ENCODE data around the gene RIPPLY3.
"Not testable (repeated sequence)": the region's sequence is repeated elsewhere in the genome, so short reads cannot be mapped to it uniquely, and the experiment has no call there.

Gene RIPPLY3

DNA sequence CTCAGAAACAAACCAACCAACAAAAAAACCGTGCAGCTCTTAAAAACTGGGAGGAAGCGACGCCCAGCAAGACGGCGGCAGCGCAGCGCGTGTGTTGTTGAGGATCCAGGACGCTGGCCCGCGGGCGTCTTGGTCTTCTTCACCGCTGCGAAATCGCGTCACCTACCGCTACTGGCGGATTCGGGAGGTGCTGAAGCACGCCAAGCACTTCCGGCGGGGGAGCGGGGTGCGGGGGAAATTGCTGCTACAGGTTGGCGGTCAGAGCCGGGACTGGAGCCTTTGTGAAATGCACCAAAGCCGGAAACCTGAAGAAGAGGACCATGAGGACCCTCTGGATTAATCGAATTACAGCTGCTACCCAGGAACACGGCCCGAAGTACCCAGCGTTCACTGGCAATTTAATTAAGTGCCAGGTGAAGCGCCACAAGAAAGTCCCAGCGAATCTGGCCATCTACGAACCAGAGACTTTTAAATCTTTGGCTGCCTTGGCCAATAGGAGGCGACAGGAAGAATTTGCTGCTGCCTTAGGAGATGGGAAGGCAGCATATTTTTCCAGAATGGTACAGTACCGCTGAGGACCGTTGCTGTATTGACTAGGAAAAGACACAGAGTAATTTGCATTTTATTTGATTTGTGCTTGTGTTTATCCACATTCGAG lies 11.9 kb upstream of the RIPPLY3 start:
- Histone ChIP-seq H3K36me3 (ENCODE audit: insufficient read depth, low read length) (no peaks in the 10 kb centered on the region), H3K79me2 (ENCODE audit: insufficient read depth, low read length) (no peaks in the 10 kb centered on the region), H3K9me2 (replicated peaks; ENCODE audit: low read depth, low read length) (no peaks in the 10 kb centered on the region), H2AFZ (ENCODE audit: low read length) (no peak overlapping the region), H3K4me2 (ENCODE audit: low read depth, low read length, poor library complexity, severe bottlenecking) (no peak overlapping the region), H3F3A (ENCODE audit: low read depth) (no peaks in the 10 kb centered on the region), H3K9me3 (ENCODE audit: insufficient read depth, low read depth, low read length) (no peaks in the 10 kb centered on the region), H4K20me1 (ENCODE audit: insufficient read depth, low read length, poor library complexity, severe bottlenecking) (no peaks in the 10 kb centered on the region), H3K4me1 (ENCODE audit: insufficient read depth, low read length, poor library complexity, severe bottlenecking) (peaks cover 5% of the 10 kb centered on the region), H3K9ac (ENCODE audit: low read depth, low read length, poor library complexity, severe bottlenecking) (no peak overlapping the region), H3K4me3 (ENCODE audit: low read length, poor library complexity, severe bottlenecking) (no peak overlapping the region), H3K27me3 (ENCODE audit: insufficient read depth, low read length, poor library complexity, severe bottlenecking) (no peaks in the 10 kb centered on the region)
- TF ChIP-seq EZH2phosphoT487 (IDR thresholded peaks at IDR 0.05; ENCODE audit: borderline replicate concordance) (no peak), CTCF (conservative IDR thresholded peaks at IDR 0.05; ENCODE audit: low read length) (peak; percentile 28)

DNA sequence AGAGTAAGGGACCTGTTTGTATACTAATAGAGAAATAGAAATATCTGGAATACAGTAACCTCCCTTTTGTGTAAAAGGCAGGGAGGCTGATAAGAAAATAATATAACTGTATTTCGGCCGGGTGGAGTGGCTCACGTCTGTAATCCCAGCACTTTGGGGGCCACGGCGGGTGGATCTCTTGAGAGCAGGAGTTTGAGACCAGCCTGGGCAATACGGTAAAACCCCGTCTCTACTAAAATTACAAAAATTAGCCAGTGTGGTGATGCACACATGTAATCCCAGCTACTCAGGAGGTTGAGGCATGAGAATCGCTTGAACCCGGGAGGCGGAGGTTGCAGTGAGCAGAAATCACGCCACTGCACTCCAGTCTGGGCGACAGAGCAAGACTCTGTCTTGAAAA lies 11.2 kb upstream of the RIPPLY3 start:
- H3K9ac ChIP-seq (ENCODE audit: low read depth, low read length, poor library complexity, severe bottlenecking); H3K9me3 ChIP-seq (ENCODE audit: insufficient read depth, low read depth, low read length); H4K20me1 ChIP-seq (ENCODE audit: insufficient read depth, low read length, poor library complexity, severe bottlenecking); H3K79me2 ChIP-seq (ENCODE audit: insufficient read depth, low read length); H3K4me1 ChIP-seq (ENCODE audit: insufficient read depth, low read length, poor library complexity, severe bottlenecking); H2AFZ ChIP-seq (ENCODE audit: low read length); H3K9me2 ChIP-seq (replicated peaks; ENCODE audit: low read depth, low read length); H3F3A ChIP-seq (ENCODE audit: low read depth); H3K4me3 ChIP-seq (ENCODE audit: low read length, poor library complexity, severe bottlenecking); H3K4me2 ChIP-seq (ENCODE audit: low read depth, low read length, poor library complexity, severe bottlenecking); H3K36me3 ChIP-seq (ENCODE audit: insufficient read depth, low read length); H3K27me3 ChIP-seq (ENCODE audit: insufficient read depth, low read length, poor library complexity, severe bottlenecking): not testable (repeated sequence)

DNA sequence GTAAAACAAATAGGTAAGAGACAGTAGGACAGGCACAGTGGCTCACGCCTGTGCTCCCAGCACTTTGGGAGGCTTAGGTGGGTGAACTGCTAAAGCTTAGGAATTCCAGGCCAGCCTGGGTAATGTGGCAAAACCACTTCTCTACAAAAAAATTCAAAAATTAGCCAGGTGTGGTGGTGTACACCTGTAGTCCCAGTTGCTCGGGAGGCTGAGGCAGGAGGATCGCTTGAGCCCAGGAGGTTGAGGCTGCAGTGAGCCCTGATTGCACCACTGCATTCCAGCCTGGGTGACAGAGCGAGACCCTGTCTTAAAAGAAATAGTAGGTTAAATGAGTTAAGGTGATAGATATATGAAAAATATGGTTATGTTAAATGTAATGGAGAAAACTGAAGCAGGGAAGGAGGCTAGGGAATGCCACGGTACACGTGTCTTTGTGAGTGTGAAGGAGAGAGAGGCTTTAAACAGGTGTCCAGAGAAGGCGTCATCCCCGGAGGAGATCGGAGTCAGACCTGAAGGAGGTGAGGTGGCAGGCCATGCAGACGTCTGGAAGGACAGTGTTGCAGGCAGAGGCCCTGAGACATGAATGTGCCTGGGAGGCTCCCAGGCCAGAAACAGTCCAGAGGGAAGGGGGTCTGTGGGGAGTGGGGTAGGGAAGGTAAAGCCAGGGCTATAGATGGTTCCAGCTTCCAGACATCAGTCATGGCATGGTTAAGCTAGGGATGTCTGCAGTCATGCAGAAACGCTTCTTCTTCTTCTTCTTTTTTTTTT lies 7.2 kb upstream of the RIPPLY3 start:
- no peaks in the 10 kb centered on the region for H3K79me2 ChIP-seq (ENCODE audit: insufficient read depth, low read length)
- no peak overlapping the region for H3K9ac ChIP-seq (ENCODE audit: low read depth, low read length, poor library complexity, severe bottlenecking)
- TF ChIP-seq EZH2phosphoT487 (IDR thresholded peaks at IDR 0.05; ENCODE audit: borderline replicate concordance) (no peak), CTCF (conservative IDR thresholded peaks at IDR 0.05; ENCODE audit: low read length) (no peak)
- H3K9me3 ChIP-seq (ENCODE audit: insufficient read depth, low read depth, low read length), result no peaks in the 10 kb centered on the region
- no peak overlapping the region for H3K4me2 ChIP-seq (ENCODE audit: low read depth, low read length, poor library complexity, severe bottlenecking)
- H2AFZ ChIP-seq (ENCODE audit: low read length), result no peak overlapping the region
- no peaks in the 10 kb centered on the region for H4K20me1 ChIP-seq (ENCODE audit: insufficient read depth, low read length, poor library complexity, severe bottlenecking)
- peaks cover 10% of the 10 kb centered on the region for H3K4me1 ChIP-seq (ENCODE audit: insufficient read depth, low read length, poor library complexity, severe bottlenecking)
- no peaks in the 10 kb centered on the region for H3K9me2 ChIP-seq (replicated peaks; ENCODE audit: low read depth, low read length)
- no peaks in the 10 kb centered on the region for H3F3A ChIP-seq (ENCODE audit: low read depth)
- no peaks in the 10 kb centered on the region for H3K27me3 ChIP-seq (ENCODE audit: insufficient read depth, low read length, poor library complexity, severe bottlenecking)
- no peaks in the 10 kb centered on the region for H3K36me3 ChIP-seq (ENCODE audit: insufficient read depth, low read length)
- no peak overlapping the region for H3K4me3 ChIP-seq (ENCODE audit: low read length, poor library complexity, severe bottlenecking)

Measured in Loucy (cell line).